HG03103 (cell line): ENCODE measurements around the gene PRSS48.
A peak's percentile ranks its signal among the peaks of the same experiment; 100 is the strongest.
"Not testable (repeated sequence)": the region's sequence is repeated elsewhere in the genome, so short reads cannot be mapped to it uniquely, and the experiment has no call there.

Experiments used
- ATAC-seq: cut with Tn5 transposase; IDR thresholded peaks from one replicate; pipeline ENCODE4 v1.9.1; 2021; ENCODE audit warnings: low read depth; ENCODE audit not compliant: unreplicated experiment

The PRSS48 gene

GRCh38 chr4:151276787-151277562 lies at the start of gene PRSS48:
TSS of gene PRSS48 (plus strand) at chr4:151277161. CDS start at chr4:151277173, 12 bp downstream.
- peak; percentile 63 for ATAC-seq

GRCh38 chr4:151227172-151227571 lies 49.8 kb upstream of the PRSS48 start:
- no peak for ATAC-seq

GRCh38 chr4:151227731-151228130 lies 49.2 kb upstream of the PRSS48 start:
- no peak for ATAC-seq

- no peak for ATAC-seq
Observed at GRCh38 chr4:151228189-151229119, 48.5 kb upstream of the PRSS48 start.

- no peak for ATAC-seq
Observed at GRCh38 chr4:151231915-151232595, 44.9 kb upstream of the PRSS48 start.

- ATAC-seq = no peak
Observed at GRCh38 chr4:151233600-151233999, 43.4 kb upstream of the PRSS48 start.

GRCh38 chr4:151235373-151235772 lies 41.6 kb upstream of the PRSS48 start:
- ATAC-seq = not testable (repeated sequence)

GRCh38 chr4:151236036-151236435 lies 40.9 kb upstream of the PRSS48 start:
- no peak for ATAC-seq

- no peak for ATAC-seq
Observed at GRCh38 chr4:151238477-151238876, 38.5 kb upstream of the PRSS48 start.

- no peak for ATAC-seq
Observed at GRCh38 chr4:151239608-151240007, 37.4 kb upstream of the PRSS48 start.

GRCh38 chr4:151242305-151242704 lies 34.7 kb upstream of the PRSS48 start:
- no peak for ATAC-seq

- no peak for ATAC-seq
Observed at GRCh38 chr4:151246742-151247141, 30.2 kb upstream of the PRSS48 start.

- no peak for ATAC-seq
Observed at GRCh38 chr4:151247395-151247794, 29.6 kb upstream of the PRSS48 start.

- ATAC-seq = no peak
Observed at GRCh38 chr4:151248519-151248918, 28.4 kb upstream of the PRSS48 start.

GRCh38 chr4:151250706-151251105 lies 26.3 kb upstream of the PRSS48 start:
- no peak for ATAC-seq

- no peak for ATAC-seq
Observed at GRCh38 chr4:151251603-151252304, 25.2 kb upstream of the PRSS48 start.

- not testable (repeated sequence) for ATAC-seq
Observed at GRCh38 chr4:151255226-151255625, 21.7 kb upstream of the PRSS48 start.

GRCh38 chr4:151255680-151256079 lies 21.3 kb upstream of the PRSS48 start:
- not testable (repeated sequence) for ATAC-seq

GRCh38 chr4:151256134-151256533 lies 20.8 kb upstream of the PRSS48 start:
- no peak for ATAC-seq

- ATAC-seq = no peak
Observed at GRCh38 chr4:151257704-151258103, 19.3 kb upstream of the PRSS48 start.
